ENCODE measurements around the gene SESTD1. TPM values are rescaled to one million over a fixed set of nuclear protein-coding genes. Genes with fewer than 3 reads are reported as not detected.

Gene SESTD1
- total and polyA plus RNA-seq, 2 of the 8 experiments (the other 6 are each of a cell fraction or from before 2014, with no cell fraction given) = 5.2 to 49.6 TPM

DNA sequence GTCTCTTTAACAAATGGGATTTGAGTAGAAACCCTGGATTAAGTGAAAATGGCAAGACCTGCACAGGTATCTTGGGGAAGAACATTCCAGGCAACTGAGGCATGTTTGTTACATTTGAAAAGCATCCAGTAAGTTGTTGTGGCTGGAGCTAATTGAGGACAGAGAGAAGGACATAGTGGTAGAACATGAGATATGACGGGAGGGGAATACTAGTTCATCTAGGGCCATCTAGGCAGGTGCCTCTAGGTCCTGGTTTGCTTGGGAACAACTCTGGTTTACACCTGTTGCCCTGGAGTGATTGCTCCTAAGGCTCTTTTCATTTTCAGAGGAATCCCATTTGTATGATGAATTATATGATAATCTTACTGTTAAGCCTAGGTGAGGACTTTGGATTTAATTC, 194.9 kb downstream of the SESTD1 start (continued):
- no peak for TF ChIP-seq YY1 (IDR thresholded peaks at IDR 0.05; ENCODE audit: low read depth, low read length)
- TF ChIP-seq POLR2A (IDR thresholded peaks at IDR 0.05; ENCODE audit: control extremely low read depth in 1 of 2, low read depth in 2 of 2, low read length in 2 of 2) = no peak
